ENCODE data around the gene TPSB2.
"Not testable (repeated sequence)": the region's sequence is repeated elsewhere in the genome, so short reads cannot be mapped to it uniquely, and the experiment has no call there.

DNA sequence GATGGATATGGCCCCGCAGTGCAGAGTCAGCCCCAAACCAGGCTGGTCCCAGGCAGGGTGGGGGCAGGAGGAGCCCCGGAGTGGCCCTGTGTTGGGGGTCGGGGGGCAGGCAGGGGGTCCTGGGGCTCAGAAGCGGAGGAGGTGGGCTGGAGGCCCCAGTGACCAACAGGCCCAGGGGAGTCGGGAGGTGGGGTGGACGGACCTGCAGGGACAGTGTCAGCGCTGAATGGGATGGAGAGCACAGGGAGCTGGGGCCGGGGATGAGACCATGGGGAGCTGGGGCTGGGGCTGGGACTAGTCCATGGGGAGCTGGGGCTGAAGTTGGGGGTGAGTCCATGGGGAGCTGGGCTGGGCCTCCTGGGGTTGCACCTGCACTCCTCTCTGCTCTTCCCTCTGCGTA is 9.6 kb upstream of the TPSB2 start:
- not testable (repeated sequence) for TF ChIP-seq IRF2 (CRISPR knock-in tag; IDR thresholded peaks at IDR 0.05; ENCODE audit: borderline replicate concordance, low read depth); ZNF121 (CRISPR knock-in tag; IDR thresholded peaks at IDR 0.05)
